Neural cell (in vitro differentiated cells): ENCODE data around the gene COLEC12.

Source experiments
- CTCF ChIP-seq: fragments of 450-650 bp; IDR thresholded peaks from 2 replicates; pipeline ENCODE4 v1.5.1; 2014; ENCODE audit warnings: antibody characterized with exemption, mild to moderate bottlenecking, moderate library complexity; ENCODE audit not compliant: poor library complexity, severe bottlenecking
- EP300 ChIP-seq: fragments of 450-650 bp; conservative IDR thresholded peaks from 2 replicates; pipeline ENCODE4 v1.6.1; 2014; ENCODE audit warnings: antibody characterized with exemption, mild to moderate bottlenecking, moderate library complexity; ENCODE audit not compliant: poor library complexity, severe bottlenecking
- EZH2 ChIP-seq: fragments of 200-600, 300-800 bp; shearing (Covaris generic), sonication (generic); IDR thresholded peaks from 2 replicates; pipeline ENCODE4 v1.6.1; 2014; ENCODE audit warnings: antibody characterized with exemption, low read length, borderline replicate concordance, mild to moderate bottlenecking; ENCODE audit not compliant: insufficient read depth, poor library complexity, severe bottlenecking
- MXI1 ChIP-seq: fragments of 450-650 bp; conservative IDR thresholded peaks from 2 replicates; pipeline ENCODE4 v1.6.1; 2014; ENCODE audit warnings: antibody characterized with exemption, mild to moderate bottlenecking; ENCODE audit not compliant: poor library complexity, severe bottlenecking
- POLR2AphosphoS5 ChIP-seq: IDR thresholded peaks from 2 replicates; pipeline ENCODE4 v1.6.1; 2012
- RAD21 ChIP-seq: fragments of 450-650 bp; conservative IDR thresholded peaks from 2 replicates; pipeline ENCODE4 v1.6.1; 2014; ENCODE audit warnings: antibody characterized with exemption, mild to moderate bottlenecking, moderate library complexity
- REST ChIP-seq: IDR thresholded peaks from 2 replicates; pipeline ENCODE4 v1.6.1; 2012; ENCODE audit warnings: borderline replicate concordance
- SMC3 ChIP-seq: fragments of 450-650 bp; conservative IDR thresholded peaks from 2 replicates; pipeline ENCODE4 v1.6.1; 2014; ENCODE audit warnings: antibody characterized with exemption, mild to moderate bottlenecking, moderate library complexity; ENCODE audit not compliant: poor library complexity
- TAF1 ChIP-seq: IDR thresholded peaks from 2 replicates; pipeline ENCODE4 v1.6.1; 2012; ENCODE audit warnings: low read depth

- no peak for TF ChIP-seq CTCF
- TF ChIP-seq RAD21, result no peak
- TF ChIP-seq TAF1, result no peak
- no peak for TF ChIP-seq EP300
- no peak for TF ChIP-seq EZH2
- no peak for TF ChIP-seq SMC3
- no peak for TF ChIP-seq POLR2AphosphoS5
- TF ChIP-seq REST, result no peak
- TF ChIP-seq MXI1, result no peak
Observed at GRCh38 chr18:434410-434809, 66.1 kb downstream of the COLEC12 start.
